Activated CD8-positive, alpha-beta memory T cell treated with anti-CD3 and anti-CD28 coated beads, Interleukin-2, amount 50 U/mL, for 1 hour (primary cell): Measurements from ENCODE around the gene GRIPAP1.
A peak's percentile ranks its signal among the peaks of the same experiment; 100 is the strongest.

Experiments used
- DNase-seq: peaks from one replicate; pipeline ENCODE4 v3.0.0-alpha.2; 2020; ENCODE audit errors: extremely low read depth

Gene GRIPAP1

GRCh38 chrX:49002091-49002935 lies at the start of gene GRIPAP1:
Gene GRIPAP1, minus strand, starts transcription at chrX:49002264. Its CDS starts 35 bp downstream, at chrX:49002229.
- DNase-seq = peak; percentile 68

DNA sequence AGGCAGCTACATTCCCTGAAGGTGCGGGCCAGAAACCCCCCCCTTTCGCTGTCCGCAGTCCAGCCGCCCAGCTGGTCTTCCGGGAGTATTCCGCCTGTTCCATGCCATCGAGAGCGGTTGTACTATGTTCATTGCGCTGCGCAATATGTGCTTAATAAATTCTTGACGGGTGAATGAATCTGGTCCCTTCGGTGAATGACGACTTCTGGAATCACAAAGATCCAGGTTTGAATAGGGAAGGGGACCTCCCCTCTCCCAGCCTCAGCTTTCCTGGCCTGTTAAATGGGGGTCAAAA lies 41.9 kb upstream of the GRIPAP1 start:
- DNase-seq = no peak

DNA sequence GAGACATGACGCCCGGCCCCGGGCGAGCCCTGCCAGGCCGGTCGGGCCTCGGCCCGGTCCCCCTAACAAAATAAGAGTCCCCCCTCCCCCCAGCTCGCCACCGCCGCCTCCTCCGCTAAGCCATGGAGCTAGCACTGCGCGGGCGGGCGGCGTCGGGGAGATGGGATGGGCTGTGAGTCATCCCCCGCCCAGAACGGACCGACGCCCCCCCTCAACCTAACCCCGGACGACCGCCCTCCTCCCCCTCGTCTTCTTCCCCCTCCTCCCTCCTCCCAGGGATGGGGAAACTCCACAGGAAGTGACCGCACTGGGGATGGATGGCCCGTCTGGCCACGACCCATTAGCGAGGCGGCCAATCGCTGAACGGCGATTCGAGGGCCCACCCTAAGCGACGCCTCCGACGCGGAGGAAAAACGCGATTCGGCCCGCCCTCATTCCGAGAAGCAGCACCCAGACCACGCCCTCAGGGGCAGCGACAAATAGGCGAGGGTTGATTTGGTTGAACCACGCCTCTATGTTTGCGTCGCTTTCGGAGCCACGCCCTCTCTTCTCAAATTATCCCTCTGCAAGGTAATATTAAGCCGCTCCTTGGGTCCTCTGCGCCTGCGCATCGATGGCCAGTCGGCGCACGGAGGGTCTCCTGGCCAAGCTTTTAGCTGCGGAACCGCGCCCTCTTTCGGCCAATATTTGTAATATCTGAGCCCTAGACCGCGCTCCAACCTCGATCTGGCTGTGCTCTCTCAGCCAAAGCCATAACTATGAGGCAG lies 41.3 kb upstream of the GRIPAP1 start, which contains the start of gene TFE3:
TFE3 (minus strand) TSS at position 138 of the 767 bp plus-strand sequence; CDS start at position 7, 131 bp downstream.
- peak; percentile 93 for DNase-seq

DNA sequence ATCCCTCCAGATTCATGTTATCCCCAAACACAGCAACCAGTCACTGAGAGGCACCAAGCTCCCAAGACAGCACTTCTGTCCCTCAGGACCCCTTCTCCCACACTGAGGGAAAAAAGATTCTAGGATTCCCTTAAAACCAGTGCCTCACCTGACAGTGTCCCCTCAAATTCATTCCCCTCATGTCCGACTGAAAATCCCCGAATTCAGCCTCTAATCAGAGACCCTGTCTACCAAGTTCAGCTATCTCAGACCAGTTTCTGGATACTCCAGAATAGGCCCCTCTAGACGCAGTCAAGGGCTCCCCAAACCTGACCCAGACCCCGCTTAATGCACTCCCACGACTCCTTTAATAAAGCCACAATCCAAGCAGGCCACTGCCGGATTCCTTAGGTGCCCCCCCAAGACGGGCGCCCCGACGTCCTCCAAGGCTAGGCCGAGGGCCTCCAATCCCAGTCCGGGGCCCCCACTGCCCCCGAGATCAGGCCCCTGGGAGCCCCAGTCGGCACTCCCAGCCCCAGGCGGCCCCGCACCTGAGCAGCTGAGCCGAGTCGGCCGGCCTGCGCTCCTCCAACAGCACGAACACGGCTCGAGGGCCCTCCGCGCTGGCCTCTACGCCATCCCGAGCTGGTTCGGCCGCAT lies 40.6 kb upstream of the GRIPAP1 start:
- no peak for DNase-seq

DNA sequence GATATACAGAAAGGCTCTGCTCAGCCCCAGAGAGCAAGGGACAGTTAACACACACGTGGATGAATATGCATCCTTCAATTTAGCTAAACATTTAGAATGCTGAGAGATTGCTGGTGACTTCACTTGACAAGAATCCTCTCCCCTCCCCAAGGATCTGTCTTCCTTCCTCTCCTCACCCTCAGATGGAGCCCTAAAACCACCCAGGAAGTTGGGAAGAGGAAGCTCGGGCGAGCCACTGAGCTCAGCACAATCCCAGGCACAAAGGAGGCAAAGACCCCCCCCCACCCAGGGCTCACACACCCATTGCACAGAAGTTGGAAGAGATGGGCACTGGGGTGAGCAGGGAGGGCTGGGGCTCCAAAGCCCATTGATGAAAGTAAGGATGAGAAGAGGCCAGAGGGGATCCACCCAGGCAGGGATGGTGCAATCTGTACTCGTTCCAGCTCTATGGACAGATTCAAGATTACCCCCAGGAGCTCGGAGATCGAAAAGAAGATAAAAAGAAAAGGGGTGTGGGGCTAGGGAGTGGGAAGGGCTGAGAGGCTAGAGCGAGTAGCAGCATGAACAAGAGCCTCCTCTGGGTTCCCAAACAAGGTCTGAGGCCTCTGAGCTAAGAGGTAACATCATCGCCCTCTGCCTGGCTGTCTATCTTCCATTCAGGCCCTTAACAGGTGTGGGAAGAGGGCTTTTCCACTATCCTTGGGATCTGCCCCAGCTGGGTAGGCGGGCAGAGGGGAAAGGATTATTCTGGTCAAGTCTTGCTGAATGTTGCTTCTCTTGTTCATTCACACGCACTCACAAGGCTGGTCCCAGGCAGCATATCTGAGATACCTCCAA lies 39.9 kb upstream of the GRIPAP1 start:
- DNase-seq = no peak

DNA sequence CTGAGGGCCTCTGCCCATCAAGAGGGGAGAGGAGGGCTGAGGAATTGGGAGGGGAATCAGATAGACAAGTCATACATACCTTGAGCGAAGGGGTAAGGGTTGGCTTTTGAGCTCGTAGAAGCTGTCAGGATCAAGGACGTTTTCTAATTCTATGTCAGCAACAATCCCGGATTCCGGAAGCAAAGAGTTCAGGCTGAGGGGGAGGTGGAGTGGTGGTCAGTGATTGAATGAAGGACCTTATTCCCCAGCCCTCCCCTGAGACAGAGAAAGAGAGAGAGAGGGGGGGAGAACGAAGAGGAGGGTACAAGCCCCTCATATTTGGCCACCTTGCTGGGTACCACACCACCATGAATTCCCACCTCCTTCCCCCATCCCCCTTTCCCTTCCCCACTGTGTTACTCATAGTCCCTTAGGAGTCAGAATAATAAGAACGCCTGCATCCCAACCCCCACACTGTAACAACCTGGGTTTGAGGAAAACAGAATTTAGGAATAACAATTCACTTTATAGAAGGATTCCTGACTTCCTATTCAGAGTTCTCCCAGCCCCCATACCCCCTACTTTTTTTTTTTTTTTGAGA lies 38.4 kb upstream of the GRIPAP1 start:
- no peak for DNase-seq

GRCh38 chrX:49039598-49040375 lies 37.7 kb upstream of the GRIPAP1 start:
- DNase-seq = no peak

- no peak for DNase-seq
These were observed 35.9 kb upstream of the GRIPAP1 start for GRCh38 chrX:49037883-49038475.

- no peak for DNase-seq
These were observed 28.2 kb upstream of the GRIPAP1 start for GRCh38 chrX:49030283-49030682.

- DNase-seq = no peak
These were observed 27.8 kb upstream of the GRIPAP1 start for GRCh38 chrX:49029876-49030275.

- DNase-seq = no peak
These were observed 17.7 kb upstream of the GRIPAP1 start for GRCh38 chrX:49019599-49020249.

- no peak for DNase-seq
These were observed 17.0 kb upstream of the GRIPAP1 start for GRCh38 chrX:49019050-49019449.

DNA sequence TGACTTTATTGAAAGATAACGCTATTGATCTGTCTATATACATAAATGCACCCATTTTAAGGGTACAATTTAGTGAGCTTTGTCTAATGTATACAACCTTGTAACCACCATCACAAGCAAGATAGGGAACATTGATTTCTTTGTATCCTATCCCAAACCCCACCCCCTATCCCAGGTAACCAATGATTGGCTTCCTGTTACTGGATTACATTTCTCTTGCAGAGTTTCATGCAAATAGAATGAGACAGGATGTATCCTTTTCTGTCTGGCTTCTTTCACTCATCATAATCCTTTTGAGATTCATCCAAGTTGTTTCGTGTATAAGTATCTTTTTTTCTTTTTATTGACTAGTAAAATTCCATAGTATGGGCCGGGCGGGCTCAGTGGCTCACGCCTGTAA lies 1.6 kb upstream of the GRIPAP1 start:
- no peak for DNase-seq

DNA sequence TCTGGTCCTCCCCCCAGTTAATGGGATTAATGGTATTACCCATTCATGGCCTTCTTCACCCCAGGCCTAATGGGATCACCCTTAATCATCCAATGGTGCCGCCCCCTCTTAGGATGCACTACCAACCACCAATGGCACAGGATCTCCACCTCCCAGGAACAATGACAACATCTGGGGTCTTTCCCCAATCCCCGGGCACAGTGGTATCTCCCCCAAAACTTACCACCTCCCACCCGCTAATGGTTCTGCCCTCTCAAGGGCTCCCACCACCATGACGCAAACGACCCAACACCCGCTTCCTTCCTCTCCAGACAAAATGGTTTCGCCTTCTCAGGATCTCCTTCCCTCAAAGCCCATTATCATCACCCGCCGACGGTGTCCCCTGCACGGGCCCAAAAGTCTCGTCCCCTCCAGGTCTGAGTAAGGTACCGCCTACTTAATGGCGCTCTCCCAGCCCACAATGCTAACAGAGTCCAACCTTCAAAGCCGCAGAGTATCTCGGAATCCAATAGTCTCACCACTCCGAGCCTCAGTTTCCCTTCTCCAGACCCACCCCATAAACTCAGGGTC lies 458 bp downstream of the GRIPAP1 start:
- peak; percentile 42 for DNase-seq

DNA sequence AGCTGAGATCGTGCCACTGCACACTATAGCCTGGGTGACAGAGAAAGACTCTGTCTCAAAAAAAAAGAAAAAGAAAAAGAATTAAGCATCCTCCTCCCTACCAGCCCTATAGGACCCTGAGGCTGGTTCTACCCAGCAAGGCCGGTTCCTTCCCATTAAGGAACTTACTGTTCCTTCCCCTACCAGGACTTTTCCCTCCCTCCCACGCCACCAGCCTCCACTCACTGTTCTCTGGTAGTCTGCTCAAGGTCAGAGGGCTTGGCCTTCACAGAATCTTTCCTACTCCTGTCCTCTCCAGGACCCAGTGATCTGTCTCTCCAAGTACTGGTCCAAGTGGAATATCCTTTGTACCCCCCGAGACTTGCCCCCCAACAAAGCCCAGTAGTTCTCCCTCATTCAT lies 1.4 kb downstream of the GRIPAP1 start:
- DNase-seq = no peak

- DNase-seq = no peak
These were observed 3.0 kb downstream of the GRIPAP1 start for GRCh38 chrX:48999030-48999429.

GRCh38 chrX:48998391-48998790 lies 3.7 kb downstream of the GRIPAP1 start:
- no peak for DNase-seq

GRCh38 chrX:48997865-48998264 lies 4.2 kb downstream of the GRIPAP1 start:
- DNase-seq = no peak

- DNase-seq = no peak
These were observed 4.6 kb downstream of the GRIPAP1 start for GRCh38 chrX:48997455-48997854.
